Esophagus squamous epithelium (tissue), 4 donors: ENCODE data around the gene EYS.

Experiments used
- POLR2A ChIP-seq, 4 donors: fragments of 450-650 bp; IDR thresholded peaks; one replicate each; pipeline ENCODE4 v1.6.1; 2017; ENCODE audit warnings: antibody characterized with exemption in 4 of 4, mild to moderate bottlenecking in 4 of 4, moderate library complexity in 3 of 4
- TF ChIP-seq, protein P1 (sequence below), 6 experiments: fragments of 450-650 bp in 4 of 6; fragments of 200-600 bp in 2 of 6; sonication (generic) in 2 of 6; IDR thresholded peaks; one replicate each; pipeline ENCODE4 v1.5.1; 2016 to 2019; ENCODE audit warnings: antibody characterized with exemption in 6 of 6, mild to moderate bottlenecking in 4 of 6, moderate library complexity in 4 of 6

- TF ChIP-seq, protein P1, sequence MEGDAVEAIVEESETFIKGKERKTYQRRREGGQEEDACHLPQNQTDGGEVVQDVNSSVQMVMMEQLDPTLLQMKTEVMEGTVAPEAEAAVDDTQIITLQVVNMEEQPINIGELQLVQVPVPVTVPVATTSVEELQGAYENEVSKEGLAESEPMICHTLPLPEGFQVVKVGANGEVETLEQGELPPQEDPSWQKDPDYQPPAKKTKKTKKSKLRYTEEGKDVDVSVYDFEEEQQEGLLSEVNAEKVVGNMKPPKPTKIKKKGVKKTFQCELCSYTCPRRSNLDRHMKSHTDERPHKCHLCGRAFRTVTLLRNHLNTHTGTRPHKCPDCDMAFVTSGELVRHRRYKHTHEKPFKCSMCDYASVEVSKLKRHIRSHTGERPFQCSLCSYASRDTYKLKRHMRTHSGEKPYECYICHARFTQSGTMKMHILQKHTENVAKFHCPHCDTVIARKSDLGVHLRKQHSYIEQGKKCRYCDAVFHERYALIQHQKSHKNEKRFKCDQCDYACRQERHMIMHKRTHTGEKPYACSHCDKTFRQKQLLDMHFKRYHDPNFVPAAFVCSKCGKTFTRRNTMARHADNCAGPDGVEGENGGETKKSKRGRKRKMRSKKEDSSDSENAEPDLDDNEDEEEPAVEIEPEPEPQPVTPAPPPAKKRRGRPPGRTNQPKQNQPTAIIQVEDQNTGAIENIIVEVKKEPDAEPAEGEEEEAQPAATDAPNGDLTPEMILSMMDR (IDR thresholded peaks at IDR 0.05), result no peak
- TF ChIP-seq POLR2A (IDR thresholded peaks at IDR 0.05), result no peak
These were observed 1779.8 kb downstream of the EYS start for GRCh38 chr6:63926950-63927927.
